Endothelial cell (in vitro differentiated cells): ENCODE data around the gene EML1. TPM values are rescaled to one million over a fixed set of nuclear protein-coding genes. Genes with fewer than 3 reads are reported as not detected.

Experiments
- DNase-seq: peaks from one replicate; pipeline ENCODE4 v3.0.0; 2021; ENCODE audit warnings: low spot score
- H3K27ac Mint-ChIP-seq: one replicate; pipeline ENCODE4 v1.8.0; 2021; ENCODE audit warnings: mixed read lengths, inconsistent platforms; ENCODE audit not compliant: unreplicated experiment
- H3K27me3 Mint-ChIP-seq: one replicate; pipeline ENCODE4 v1.8.0; 2021; ENCODE audit warnings: mild to moderate bottlenecking, moderate library complexity, mixed read lengths, inconsistent platforms; ENCODE audit not compliant: unreplicated experiment
- H3K36me3 Mint-ChIP-seq: one replicate; pipeline ENCODE4 v1.8.0; 2021; ENCODE audit warnings: mild to moderate bottlenecking, low read depth, mixed read lengths, inconsistent platforms; ENCODE audit not compliant: unreplicated experiment
- H3K4me1 Mint-ChIP-seq: one replicate; pipeline ENCODE4 v1.8.0; 2021; ENCODE audit warnings: mild to moderate bottlenecking, mixed read lengths, inconsistent platforms; ENCODE audit not compliant: unreplicated experiment
- H3K4me3 Mint-ChIP-seq: one replicate; pipeline ENCODE4 v1.8.0; 2021; ENCODE audit warnings: mild to moderate bottlenecking, mixed read lengths, inconsistent platforms; ENCODE audit not compliant: unreplicated experiment
- H3K9me3 Mint-ChIP-seq: one replicate; pipeline ENCODE4 v1.8.0; 2021; ENCODE audit warnings: mixed read lengths, inconsistent platforms; ENCODE audit not compliant: unreplicated experiment
- CTCF ChIP-seq: fragments of 200-600 bp; sonication (generic); IDR thresholded peaks from one replicate; pipeline ENCODE4 v1.5.0; 2021; ENCODE audit warnings: antibody characterized with exemption; ENCODE audit not compliant: unreplicated experiment
- total RNA-seq: library from RNA; stranded (reverse); fragmentation: NEBNext Ultra II Directional; extraction: Animal tissue kit (Norgen Biotek cat#: 25700); gene quantifications from one replicate; pipeline ENCODE4 v1.2.1, GENCODE V29; 2021; ENCODE audit not compliant: unreplicated experiment

EML1 gene
- total RNA-seq, 1 donor from 2014 or later: 10.0 TPM

- Mint-ChIP-seq H3K27ac (peak overlapping the region; percentile 58), H3K4me1 (peaks cover 16% of the 10 kb centered on the region), H3K9me3 (no peaks in the 10 kb centered on the region), H3K36me3 (peaks cover 3% of the 10 kb centered on the region), H3K27me3 (peaks cover 6% of the 10 kb centered on the region), H3K4me3 (peak overlapping the region; percentile 86)
- no peak for TF ChIP-seq CTCF
- DNase-seq: no peak
These were observed 1.0 kb upstream of the EML1 start for GRCh38 chr14:99792210-99792535.

DNA sequence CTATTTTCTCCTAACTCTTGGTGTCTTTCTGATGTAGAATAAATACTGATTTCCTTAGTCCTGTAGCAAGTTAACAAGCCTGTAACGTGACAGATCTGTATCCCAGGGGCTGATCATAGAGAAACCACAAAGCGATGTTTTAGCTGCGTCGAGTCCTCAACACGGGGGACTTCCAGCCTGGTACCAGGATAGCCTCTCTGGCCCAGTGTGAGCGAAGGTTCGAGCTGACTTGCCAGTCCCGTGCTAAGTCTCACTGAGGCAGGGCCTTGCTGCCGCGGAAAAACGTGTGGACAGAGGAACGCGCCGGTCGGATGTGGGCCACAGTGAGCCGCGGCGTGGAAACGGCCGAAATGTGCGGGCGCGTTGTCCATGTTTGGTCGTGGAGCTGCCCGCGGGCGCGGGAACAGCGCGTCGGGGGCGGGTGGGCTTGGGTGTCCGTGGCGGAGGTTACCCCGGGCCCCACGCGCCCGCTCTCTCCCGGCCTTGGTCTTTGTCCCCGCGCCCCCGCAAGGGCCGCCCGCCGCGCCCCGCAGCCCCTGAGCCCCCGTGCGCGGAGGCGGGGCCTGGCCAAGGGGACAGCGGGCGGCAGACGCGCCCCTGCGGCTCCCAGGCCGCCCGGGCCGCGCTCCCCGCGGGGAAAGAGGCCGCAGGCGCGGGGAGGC is 531 bp upstream of the EML1 start:
- no peak for TF ChIP-seq CTCF
- H3K9me3 Mint-ChIP-seq: no peaks in the 10 kb centered on the region
- DNase-seq: peak; percentile 16
- peaks cover 6% of the 10 kb centered on the region for H3K27me3 Mint-ChIP-seq
- H3K36me3 Mint-ChIP-seq: peaks cover 3% of the 10 kb centered on the region
- peak overlapping the region; percentile 58 for H3K27ac Mint-ChIP-seq
- peak overlapping the region; percentile 86 for H3K4me3 Mint-ChIP-seq
- H3K4me1 Mint-ChIP-seq: peaks cover 16% of the 10 kb centered on the region

DNA sequence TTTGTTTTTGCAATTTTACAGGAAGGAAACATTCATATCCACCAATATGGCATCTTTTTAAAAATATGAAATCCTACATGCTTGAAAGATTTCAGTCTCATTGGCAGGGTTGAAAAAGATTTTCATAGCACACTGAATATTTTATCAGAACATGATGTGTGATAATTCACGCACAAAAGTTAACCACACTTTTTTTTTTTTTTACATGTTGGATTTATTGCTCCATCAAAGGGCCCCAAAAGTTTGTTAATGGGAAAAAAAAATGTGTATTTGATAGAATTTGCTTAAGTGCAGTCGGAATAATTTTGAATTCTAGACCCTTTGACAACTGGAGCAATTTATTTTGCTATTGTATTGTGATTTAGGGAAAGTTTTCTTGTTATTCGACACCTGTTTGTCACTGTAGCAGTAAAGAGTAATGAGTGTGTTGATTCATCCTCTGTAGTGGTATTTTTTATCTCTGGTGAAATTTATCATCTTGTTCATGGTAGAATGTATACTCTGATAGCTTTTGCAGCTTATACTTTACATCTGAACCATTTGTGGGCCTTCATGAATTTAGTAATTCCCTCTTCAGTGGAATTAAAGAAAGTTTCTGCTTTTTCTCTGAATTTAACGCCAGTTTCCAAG is 1.1 kb downstream of the EML1 start:
- peaks cover 16% of the 10 kb centered on the region for H3K4me1 Mint-ChIP-seq
- H3K9me3 Mint-ChIP-seq: no peaks in the 10 kb centered on the region
- H3K27ac Mint-ChIP-seq: peak overlapping the region; percentile 62
- peaks cover 6% of the 10 kb centered on the region for H3K27me3 Mint-ChIP-seq
- no peak for DNase-seq
- H3K36me3 Mint-ChIP-seq: peaks cover 3% of the 10 kb centered on the region
- peak overlapping the region; percentile 88 for H3K4me3 Mint-ChIP-seq
- TF ChIP-seq CTCF: no peak

- Mint-ChIP-seq H3K4me1 (peaks cover 16% of the 10 kb centered on the region), H3K4me3 (no peak overlapping the region), H3K9me3 (no peaks in the 10 kb centered on the region), H3K36me3 (peaks cover 3% of the 10 kb centered on the region), H3K27ac (no peak overlapping the region), H3K27me3 (peaks cover 6% of the 10 kb centered on the region)
- no peak for DNase-seq
- TF ChIP-seq CTCF: no peak
These were observed 1.8 kb downstream of the EML1 start for GRCh38 chr14:99795046-99795445.

DNA sequence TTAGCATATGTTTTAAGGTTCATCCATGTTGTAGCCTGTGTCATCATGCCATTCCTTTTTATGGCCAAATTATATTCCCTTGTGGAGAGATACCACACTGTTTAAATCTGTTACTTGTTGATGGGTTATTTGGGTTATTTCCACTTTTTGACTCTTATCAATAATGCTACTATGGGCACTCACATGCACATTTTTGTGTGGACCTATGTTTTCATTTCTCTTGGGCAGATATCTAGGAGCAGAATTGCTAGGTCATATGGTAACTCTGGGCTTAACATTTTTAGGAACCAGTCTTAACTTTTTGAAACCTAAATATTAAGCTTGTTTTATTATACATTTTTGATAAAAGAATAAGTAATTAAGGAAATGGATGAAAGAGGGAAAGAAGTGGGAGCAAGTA is 4.0 kb downstream of the EML1 start:
- Mint-ChIP-seq H3K9me3 (no peaks in the 10 kb centered on the region), H3K36me3 (peaks cover 3% of the 10 kb centered on the region), H3K4me3 (no peak overlapping the region), H3K27ac (no peak overlapping the region), H3K4me1 (peaks cover 8% of the 10 kb centered on the region), H3K27me3 (peaks cover 4% of the 10 kb centered on the region)
- TF ChIP-seq CTCF: no peak
- no peak for DNase-seq
